Panc1 (cell line): ENCODE results near the gene GNAT2. TPM values are rescaled to one million over a fixed set of nuclear protein-coding genes. Genes with fewer than 3 reads are reported as not detected.

ENCODE experiments used
- ATAC-seq: fragments of 200-7000 bp; cut with Tn5 transposase; 2 replicates; pipeline ENCODE4 v1.9.1; 2020; ENCODE audit warnings: mild to moderate bottlenecking, moderate library complexity
- BruUV-seq: library from RNA; stranded (reverse); fragments of 400-500 nt; replicated peaks from 2 replicates; lab custom pipeline; 2021; lab: Mats Ljungman, UMichigan
- CTCF ChIA-PET: fragments of 300-600 bp; sonication (Branson Sonifier 250); formaldehyde crosslinking; loops from one replicate; lab custom pipeline; 2022; ENCODE audit warnings: antibody characterized with exemption; lab: Charles Lee
- POLR2A ChIA-PET: fragments of 300-600 bp; sonication (Branson Sonifier 250); formaldehyde crosslinking; loops from one replicate; lab custom pipeline; 2022; ENCODE audit warnings: antibody characterized with exemption; lab: Charles Lee
- DNase-seq: peaks from one replicate; pipeline ENCODE4 v3.0.0-alpha.2; 2010; ENCODE audit warnings: low read depth, low spot score
- H3K27ac ChIP-seq: 2 replicates; pipeline ENCODE4 v1.5.1; 2011; ENCODE audit warnings: mild to moderate bottlenecking, low read length, inconsistent platforms
- H3K27me3 ChIP-seq: fragments of 200-500 bp; sonication (Bioruptor generic); 2 replicates; pipeline ENCODE4 v1.6.0; 2014; ENCODE audit warnings: low read length, inconsistent platforms; ENCODE audit not compliant: control insufficient read depth, insufficient read depth
- H3K36me3 ChIP-seq: fragments of 200-500 bp; sonication (Bioruptor generic); 2 replicates; pipeline ENCODE4 v1.5.1; 2014; ENCODE audit warnings: inconsistent platforms, mild to moderate bottlenecking, low read length, moderate library complexity; ENCODE audit not compliant: control insufficient read depth, insufficient read depth
- H3K4me1 ChIP-seq: 2 replicates; pipeline ENCODE4 v1.5.1; 2011; ENCODE audit warnings: inconsistent platforms, mild to moderate bottlenecking, low read length, moderate library complexity; ENCODE audit not compliant: control insufficient read depth, insufficient read depth
- H3K4me3 ChIP-seq, 2 experiments: 2 replicates each; pipeline ENCODE4 v1.5.1; 2011 to 2012; ENCODE audit warnings: low read depth in 2 of 2, low read length in 2 of 2, mild to moderate bottlenecking in 2 of 2, inconsistent platforms in 1 of 2, moderate library complexity in 1 of 2
- H3K9me3 ChIP-seq: fragments of 200-500 bp; sonication (Bioruptor generic); 2 replicates; pipeline ENCODE4 v1.5.1; 2014; ENCODE audit warnings: low read depth, mild to moderate bottlenecking, inconsistent platforms, low read length, moderate library complexity; ENCODE audit not compliant: control insufficient read depth, insufficient read depth
- CTCF ChIP-seq: fragments of 450-650 bp; IDR thresholded peaks from 2 replicates; pipeline ENCODE4 v1.5.1; 2017; ENCODE audit warnings: mild to moderate bottlenecking
- POLR2AphosphoS5 ChIP-seq: IDR thresholded peaks from 2 replicates; pipeline ENCODE4 v1.6.1; 2012; ENCODE audit warnings: mild to moderate bottlenecking, low read depth, low read length, moderate library complexity
- REST ChIP-seq, 2 experiments: IDR thresholded peaks; 2 replicates each; pipeline ENCODE4 v1.6.1; 2011 to 2012; ENCODE audit warnings: low read depth in 2 of 2, control low read depth in 1 of 2, low read length in 1 of 2, mild to moderate bottlenecking in 1 of 2, moderate library complexity in 1 of 2; ENCODE audit not compliant: insufficient read depth in 1 of 2
- SIN3A ChIP-seq: IDR thresholded peaks from 2 replicates; pipeline ENCODE4 v1.6.1; 2012; ENCODE audit warnings: low read depth, mild to moderate bottlenecking, low read length, moderate library complexity, borderline replicate concordance; ENCODE audit not compliant: insufficient read depth
- TCF7L2 ChIP-seq: IDR thresholded peaks from 2 replicates; pipeline ENCODE4 v1.6.1; 2011; ENCODE audit warnings: mild to moderate bottlenecking, low read depth, low read length, inconsistent platforms
- in situ Hi-C: cut with HindIII; loops from 2 replicates; pipeline ENCODE4 v1.10.0; 2016; ENCODE audit warnings: low sequenced_read_pairs, low pct_unique_long_range_greater_than_20kb
- intact Hi-C: fragments of 100-400 bp; cut with micrococcal nuclease; formaldehyde crosslinking; loops from one replicate; pipeline ENCODE4 v1.10.0; 2022; ENCODE audit not compliant: unreplicated experiment
- total RNA-seq: library from RNA; stranded (reverse); gene quantifications from one replicate; pipeline ENCODE4 v1.2.1, GENCODE V29; 2021; ENCODE audit not compliant: unreplicated experiment

GNAT2 gene
- total RNA-seq, 1 experiment from 2014 or later: 0.44 TPM

DNA sequence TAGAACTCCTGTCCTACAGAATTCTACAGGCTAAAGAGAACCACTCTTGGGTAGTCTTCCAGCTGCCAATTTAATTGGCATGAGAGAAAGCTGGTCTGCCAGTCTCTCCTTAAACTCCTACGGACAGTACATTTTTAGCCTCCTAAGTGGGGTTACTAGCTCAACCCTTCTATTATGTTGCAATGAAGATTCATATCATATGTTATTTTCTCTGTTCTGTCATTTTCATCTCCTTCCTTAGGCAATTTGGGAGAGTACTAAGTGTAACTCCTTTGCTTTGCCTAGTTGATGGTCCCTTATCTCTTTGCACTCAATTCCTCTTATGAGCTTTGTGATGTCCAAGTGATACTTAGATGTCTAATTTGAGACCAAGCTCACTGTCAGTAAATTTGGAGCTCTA is 14.0 kb downstream of the GNAT2 start:
- TF ChIP-seq SIN3A: no peak
- no peak for TF ChIP-seq POLR2AphosphoS5
- no peak for TF ChIP-seq TCF7L2
- TF ChIP-seq REST (IDR thresholded peaks at IDR 0.05; ENCODE audit: insufficient read depth in 1 of 2, low read depth in 2 of 2, low read length in 1 of 2): no peak
- CTCF ChIA-PET: no interaction called here
- in situ Hi-C loops: no loop called here

DNA sequence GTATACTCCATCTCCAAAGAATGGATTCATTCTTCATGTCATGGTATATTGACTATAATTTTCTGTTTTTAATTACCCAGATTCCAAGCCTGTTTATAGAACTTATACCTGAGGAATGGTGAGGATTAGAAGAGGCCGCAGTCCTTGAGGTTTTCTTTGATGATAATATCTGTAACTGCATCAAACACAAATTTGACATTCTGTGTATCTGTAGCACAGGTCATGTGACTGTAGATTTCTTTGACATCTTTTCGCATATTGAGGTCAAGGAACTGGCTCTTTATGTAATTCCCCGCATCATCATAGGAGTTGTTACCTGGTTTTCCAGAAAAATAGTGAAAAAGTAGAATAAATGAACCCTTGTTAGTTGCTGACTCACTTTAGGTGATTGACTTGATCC is 16.2 kb downstream of the GNAT2 start:
- H3K4me3 ChIP-seq: no peak overlapping the region
- ATAC-seq: no peak
- TF ChIP-seq SIN3A (no peak), CTCF (no peak), REST (IDR thresholded peaks at IDR 0.05; ENCODE audit: insufficient read depth in 1 of 2, low read depth in 2 of 2, low read length in 1 of 2) (no peak), TCF7L2 (no peak), POLR2AphosphoS5 (no peak)
- in situ Hi-C loops: no loop called here
- no peaks in the 10 kb centered on the region for H3K36me3 ChIP-seq
- ChIA-PET POLR2A (no interaction called here), CTCF (no interaction called here)
- H3K27ac ChIP-seq: no peak overlapping the region
- intact Hi-C loops: no loop called here
- H3K27me3 ChIP-seq: no peaks in the 10 kb centered on the region
- H3K4me1 ChIP-seq: no peaks in the 10 kb centered on the region
- no TSS peak for BruUV-seq
- no peaks in the 10 kb centered on the region for H3K9me3 ChIP-seq
- no peak for DNase-seq

More for the DNA sequence above, 14.0 kb downstream of the GNAT2 start:
- POLR2A ChIA-PET: no interaction called here
- no peaks in the 10 kb centered on the region for H3K4me1 ChIP-seq
- ATAC-seq (no peak), DNase-seq (no peak)
- no peaks in the 10 kb centered on the region for H3K9me3 ChIP-seq
- no peak overlapping the region for H3K27ac ChIP-seq
- intact Hi-C loops: no loop called here
- BruUV-seq: no TSS peak
- H3K27me3 ChIP-seq: no peaks in the 10 kb centered on the region
- no peaks in the 10 kb centered on the region for H3K36me3 ChIP-seq
- no peak overlapping the region for H3K4me3 ChIP-seq
